Right renal pelvis (tissue), 4 donors: ENCODE measurements around the gene STIM2. TPM values are rescaled to one million over a fixed set of nuclear protein-coding genes. Genes with fewer than 3 reads are reported as not detected.

ENCODE experiments used
- DNase-seq, 4 donors: peaks; one replicate each; pipeline ENCODE4 v3.0.0-alpha.2; 2013; ENCODE audit warnings: low read depth in 4 of 4, low spot score in 3 of 4, missing footprints in 1 of 4
- polyA plus RNA-seq, 4 donors: library from polyadenylated mRNA; unstranded; fragments of 120-200 nt; gene quantifications; one replicate each; pipeline ENCODE4 v1.2.1, GENCODE V29; 2013; ENCODE audit not compliant: insufficient read length in 4 of 4

The STIM2 gene
- polyA plus RNA-seq, 4 donors: 36.4 to 41.2 (median 39.0) TPM

DNA sequence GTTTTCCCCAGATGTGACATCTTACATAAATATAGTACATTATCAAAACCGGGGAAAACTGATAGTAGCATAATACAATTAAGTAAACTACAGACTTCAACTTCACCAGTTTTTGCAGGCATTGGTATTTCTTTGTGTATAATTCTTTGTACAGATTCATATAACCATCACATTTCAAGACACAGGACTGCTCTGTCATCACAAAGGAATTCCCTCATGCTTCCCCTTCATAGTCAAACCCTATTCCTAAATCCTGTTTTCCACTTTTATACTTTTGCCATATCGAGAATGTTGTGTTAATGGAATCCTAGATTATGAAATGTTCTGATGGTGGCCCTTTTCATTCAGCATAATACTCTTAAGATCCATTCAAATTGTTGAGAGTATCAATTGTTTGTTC is 36.0 kb downstream of the STIM2 start:
- DNase-seq: no peak

DNA sequence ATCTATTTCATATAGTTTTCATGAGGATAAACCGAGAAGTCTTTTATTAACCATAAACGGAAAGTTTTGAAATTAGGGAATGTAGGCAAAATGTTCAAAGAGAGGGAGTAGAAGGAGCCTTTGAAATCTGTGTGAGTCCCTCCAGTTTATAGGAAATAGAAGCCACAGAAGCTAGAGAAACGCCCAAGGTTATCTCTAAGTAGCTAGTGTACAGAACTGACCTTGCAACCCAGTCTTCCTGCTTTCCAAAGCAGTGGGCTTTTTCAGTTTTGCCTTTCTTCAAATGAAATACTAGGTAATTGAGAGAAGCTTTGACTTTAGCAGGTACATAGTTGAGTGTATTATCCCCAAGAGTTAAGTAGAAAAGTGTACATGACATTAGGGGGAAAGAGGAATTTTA is 39.4 kb downstream of the STIM2 start:
- DNase-seq: no peak

DNA sequence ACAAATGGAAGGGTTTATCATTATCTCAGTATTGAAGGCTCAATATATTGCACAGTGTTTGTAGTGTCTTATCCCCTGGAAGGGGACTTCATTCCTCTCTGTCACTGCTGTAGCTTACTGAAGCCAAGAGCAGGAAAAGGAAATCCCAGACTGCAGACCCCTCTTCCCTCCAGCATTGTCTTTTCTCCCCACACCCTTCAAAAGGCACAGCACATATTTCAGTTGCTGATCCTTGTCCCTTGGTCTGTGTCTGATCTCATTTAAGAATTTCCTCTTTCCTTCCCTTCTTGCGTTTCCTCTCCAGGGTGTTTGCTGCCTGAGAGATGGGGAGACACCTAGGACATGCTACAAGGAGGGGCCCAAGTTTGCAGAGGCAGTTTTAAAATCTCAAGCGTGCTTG is 40.1 kb downstream of the STIM2 start:
- no peak for DNase-seq

DNA sequence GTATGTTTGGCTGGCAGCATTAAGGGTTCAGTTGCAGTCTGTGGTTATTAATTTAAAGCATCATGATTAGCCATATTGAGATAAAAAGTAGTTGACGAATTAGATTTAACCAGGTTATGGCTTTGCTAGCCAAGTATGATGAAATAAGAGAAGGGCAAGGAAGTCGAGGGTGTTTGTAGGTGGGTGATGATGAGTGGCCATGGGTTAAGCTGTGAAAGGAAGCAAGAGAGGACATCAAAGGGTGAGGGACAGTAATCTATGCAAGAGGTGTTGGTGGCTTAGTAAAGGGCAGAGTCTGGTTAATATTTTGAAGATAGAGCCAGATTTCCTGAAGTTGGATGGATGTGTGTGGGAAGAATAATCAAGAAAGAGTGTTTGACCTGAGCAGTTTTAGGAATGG is 44.5 kb downstream of the STIM2 start:
- DNase-seq: no peak

DNA sequence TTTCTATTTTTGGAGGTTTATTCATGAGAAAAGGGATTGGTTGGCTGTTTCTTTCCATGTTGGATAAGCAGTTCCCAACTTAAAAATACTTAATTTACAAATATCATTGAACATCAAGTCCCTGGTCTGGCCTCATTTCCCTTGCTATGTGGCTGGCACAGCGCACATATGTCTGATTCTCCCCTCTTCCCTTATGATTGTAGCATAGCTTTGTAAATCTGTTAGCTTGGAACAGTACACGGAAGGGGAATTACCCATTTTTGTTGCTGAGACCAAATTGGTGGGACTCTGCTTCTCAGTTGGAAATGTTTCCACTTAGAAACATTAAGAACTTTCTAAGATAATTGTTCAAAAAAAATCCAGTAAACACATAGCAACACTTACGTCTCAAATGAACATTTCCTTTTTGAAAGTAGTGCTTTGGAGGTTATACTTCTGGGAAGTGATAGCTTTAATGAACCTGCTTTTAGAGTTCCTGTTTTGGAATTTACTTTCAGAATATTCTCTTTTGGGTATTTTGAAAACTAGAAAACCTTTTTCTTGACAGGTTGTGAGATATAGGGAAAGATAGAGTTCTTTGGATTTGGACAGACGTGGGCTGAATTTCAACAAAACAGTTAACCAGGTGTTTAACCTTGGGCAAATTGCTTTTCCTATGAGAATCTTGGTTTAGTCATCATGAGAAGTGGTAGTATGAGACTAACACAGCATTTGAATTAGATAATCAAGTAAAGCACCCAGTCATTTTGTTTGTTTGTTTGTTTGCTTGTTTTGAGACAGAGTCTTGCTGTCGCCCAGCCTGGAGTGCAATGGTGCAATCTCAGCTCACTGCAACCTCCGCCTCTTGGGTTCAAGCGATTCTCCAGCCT is 47.3 kb downstream of the STIM2 start:
- no peak for DNase-seq

DNA sequence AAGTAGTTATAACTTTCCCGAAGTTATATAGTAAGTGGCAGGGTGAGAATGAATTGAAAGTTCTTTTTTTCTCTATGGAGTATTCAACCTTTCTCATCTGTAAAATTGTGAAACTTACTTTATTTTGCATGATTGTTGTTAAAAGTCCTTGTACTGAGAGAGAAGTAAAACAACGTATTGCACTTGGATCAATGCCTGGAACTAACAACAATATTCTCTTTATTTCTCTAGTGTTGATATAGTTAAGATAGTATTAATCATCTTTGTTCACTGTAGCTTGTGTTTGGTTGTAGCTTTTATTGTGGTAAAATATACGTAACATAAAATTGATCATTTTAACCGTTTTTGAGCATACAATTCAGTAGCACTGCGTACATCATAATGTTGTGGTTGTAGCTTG is 48.7 kb downstream of the STIM2 start:
- no peak for DNase-seq

DNA sequence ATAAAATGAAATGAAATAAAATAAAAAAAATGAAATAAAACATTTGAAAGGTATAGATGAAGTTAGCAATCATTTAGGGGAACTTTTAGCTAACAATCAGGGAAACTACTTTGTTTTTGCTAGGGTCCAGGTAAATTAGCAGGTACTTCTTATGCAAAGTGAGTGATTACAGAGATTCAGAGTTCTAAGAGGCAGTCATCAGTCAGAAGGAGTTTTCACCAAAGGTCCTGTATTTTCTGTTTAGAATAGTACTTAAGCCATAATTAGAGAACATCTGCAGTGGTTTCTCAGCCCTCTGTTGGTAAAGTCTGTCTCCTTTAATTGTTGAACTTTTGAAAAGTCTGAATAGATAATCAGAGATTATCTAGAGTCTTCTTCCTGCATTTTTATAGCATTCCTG is 50.6 kb downstream of the STIM2 start:
- no peak for DNase-seq

DNA sequence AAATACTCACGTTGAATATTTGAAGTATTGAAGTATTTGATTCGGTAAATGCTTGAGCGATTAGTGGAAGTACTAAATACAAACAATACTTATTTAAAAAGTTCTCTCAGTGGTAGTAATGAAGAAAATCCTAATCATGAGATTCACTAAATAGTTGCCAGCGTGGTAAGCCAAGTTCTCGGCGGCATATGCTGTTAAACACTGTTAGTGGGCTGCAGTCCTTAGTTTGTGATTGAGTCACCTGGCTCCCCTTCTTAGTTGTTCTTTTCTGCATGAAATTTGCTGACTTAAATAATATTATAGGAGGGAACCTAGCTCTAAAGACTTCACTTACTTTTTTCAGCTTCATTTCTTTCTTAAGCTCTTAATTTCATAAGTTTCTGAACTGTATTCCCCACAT is 51.4 kb downstream of the STIM2 start:
- no peak for DNase-seq

DNA sequence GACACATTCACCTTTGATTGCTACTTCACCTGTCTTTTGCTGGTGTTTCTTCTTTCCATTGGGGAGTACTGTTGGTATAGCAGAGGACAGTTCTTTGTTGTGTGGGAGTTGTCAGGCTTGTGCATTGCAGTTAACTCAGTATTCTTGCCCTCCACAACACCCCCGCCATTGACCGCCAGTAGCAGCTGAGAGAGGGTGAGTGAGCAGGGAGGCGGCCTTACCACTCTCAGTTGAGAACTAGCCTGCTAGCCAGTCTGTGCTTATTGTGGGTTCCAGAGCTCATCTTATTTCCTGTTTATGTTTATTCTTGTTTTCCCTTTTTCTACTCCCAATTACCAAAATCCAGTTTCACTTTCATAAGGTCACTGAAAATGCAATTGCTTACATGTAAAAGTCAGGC is 52.2 kb downstream of the STIM2 start:
- no peak for DNase-seq

DNA sequence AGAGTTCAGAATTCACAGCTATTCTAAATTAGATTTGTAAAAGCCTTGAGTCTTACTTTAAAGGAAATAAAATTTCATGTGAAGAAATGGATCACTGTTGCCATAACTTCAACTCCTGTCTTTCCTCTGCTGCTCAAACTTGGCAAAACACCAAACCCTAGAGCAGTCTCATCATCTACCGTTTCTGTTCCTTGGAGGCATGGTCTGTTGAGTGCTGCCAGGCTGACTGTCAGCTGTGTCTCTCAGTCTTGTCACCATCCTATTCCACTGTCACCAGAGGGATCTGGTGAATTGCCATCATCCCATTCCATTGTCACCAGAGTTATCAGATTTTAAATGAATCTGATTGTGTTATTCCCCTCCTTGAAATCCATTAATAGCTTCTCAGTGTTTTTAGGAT is 55.6 kb downstream of the STIM2 start:
- DNase-seq: no peak

DNA sequence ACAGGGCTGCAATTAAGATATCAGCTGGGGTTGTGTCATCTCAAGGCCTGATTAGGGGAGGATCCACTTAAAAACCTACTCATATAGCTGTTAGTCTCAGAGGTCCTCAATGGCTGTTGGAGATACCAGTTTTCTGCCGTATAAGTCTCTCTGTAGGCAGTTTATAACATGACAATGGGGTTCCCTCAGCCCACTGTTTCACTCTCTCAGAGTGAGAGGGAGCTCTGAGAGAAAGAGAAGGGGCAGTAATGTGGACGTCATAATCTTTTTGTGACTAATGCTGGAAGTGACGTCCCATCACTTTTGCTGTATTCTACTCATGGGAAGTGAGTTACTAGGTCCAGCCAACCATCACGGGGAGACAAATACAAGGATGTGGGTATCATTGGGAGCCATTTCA is 70.3 kb downstream of the STIM2 start:
- DNase-seq: no peak

DNA sequence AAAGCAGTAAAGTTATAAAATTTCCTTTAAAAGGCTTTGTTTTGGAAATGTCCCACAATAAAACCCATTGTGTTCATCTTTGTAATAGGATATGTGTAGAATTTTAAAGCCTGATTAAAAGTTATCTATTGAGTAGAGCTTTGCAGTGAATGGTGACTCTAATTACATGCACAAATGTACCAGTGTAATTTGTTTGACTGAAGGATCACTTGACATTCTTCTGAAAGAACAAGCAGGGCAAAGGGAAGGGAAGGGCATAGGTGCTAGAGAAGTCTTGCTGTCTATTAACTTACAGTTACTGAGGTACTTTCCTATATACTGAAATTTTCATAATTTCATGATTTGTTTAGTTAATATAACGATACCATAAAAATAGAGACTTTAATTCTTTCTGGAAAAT is 70.8 kb downstream of the STIM2 start:
- no peak for DNase-seq

DNA sequence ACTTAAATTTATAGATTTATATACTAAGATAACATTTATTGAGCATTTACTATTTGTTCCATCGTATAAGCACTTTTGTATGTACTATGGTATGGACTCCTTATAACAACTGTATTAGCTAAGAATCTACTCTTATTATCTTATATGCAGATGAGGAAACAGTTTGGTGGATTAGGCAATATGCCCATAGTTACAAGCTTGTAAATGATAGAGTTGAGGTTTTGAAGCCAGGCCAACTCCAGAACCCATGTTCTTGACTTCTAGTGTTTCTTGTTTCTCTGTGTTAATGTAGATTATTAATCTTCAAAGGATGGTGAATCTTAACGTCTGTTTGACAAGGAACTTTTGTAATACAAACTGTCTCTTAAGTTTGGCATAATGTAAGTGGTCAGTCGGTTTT is 71.3 kb downstream of the STIM2 start:
- DNase-seq: no peak

DNA sequence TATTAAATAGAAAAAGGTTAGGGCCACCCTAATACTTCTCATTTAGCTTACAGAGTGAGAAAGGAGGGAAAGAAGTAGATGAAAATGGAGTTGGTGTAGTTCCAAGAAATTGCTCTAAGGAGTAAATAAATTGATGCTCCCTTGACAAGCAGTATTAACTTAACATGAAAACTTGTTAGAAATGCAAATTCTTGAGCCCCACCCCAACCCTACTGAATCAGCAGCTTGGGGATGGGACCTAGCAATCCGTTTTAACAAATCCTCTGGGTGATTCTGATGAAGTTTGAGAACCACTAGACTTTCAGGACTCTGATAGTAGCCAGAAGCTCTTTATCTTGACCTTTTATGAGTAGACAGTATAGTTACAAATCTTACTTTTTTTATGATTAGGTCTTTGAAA is 74.8 kb downstream of the STIM2 start:
- DNase-seq: no peak

DNA sequence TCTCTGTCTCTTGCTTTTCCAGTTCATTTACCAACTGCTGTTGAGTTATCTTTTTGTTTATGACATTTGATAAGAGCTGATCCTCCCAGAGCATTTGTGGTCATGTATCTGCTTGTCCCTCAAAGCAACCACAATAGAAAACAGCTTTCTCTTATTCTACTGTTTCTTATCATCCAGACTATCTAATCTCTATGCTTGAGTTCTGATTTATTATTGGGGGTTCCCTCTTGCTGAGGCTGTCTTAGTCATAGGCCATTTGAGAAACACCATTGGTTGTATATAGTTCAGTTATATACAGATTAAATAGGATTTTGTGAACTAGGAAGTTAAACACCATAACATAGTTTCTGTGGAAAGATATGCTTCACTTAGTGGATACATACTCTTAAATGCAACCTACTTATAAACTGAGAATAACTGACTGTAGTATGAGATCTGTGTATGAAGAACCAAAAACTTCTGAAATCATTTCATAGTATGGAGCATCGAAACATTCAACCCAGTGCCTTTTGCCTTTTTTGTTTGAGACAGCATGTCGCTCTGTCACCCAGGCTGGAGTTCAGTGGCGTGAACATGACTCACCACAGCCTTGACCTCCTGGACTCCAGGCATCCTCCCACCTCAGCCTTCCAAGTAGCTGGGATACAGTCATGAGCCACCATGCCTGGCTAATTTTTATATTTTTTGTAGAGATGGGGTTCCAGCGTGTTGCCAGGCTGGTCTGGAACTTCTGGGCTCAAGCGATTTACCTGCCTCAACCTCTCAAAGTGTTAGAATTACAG is 75.8 kb downstream of the STIM2 start:
- DNase-seq: no peak

DNA sequence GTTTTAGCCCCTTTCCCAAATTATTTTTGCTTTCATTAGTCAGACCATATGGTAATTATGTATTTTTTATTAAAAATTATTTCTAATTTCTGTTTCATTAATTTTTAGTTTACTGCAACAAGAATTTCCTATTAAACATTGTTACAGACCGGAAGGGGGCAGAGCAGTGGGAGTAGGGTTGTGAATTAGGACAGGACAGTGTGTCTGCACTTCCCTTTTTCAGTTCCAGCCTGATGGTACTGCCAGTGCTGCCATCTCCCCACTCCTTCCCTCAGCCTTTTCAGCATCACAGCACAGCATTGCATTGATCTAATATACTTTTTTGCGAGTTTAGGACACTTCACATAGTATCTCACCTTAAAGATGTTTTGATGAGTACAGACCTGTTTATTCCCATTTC is 76.5 kb downstream of the STIM2 start:
- DNase-seq: no peak

DNA sequence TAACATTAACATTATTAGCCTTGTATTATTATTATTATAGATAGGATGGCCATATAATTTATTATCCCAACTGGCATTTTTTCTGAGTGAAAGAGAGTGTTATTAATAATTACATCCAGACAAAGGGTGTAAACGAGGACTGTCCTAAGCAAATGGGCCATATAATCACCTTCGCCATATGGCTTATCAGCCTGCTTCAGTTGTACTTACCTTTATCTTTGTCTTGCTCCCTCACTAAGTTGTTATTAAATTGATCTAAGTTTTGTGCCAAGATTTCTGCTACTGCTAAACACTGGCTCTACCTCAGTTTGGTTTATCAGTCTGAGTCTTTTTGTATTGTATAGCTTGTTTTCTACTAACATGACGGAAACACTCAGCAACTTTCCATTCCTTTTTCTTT is 76.9 kb downstream of the STIM2 start:
- DNase-seq: no peak

DNA sequence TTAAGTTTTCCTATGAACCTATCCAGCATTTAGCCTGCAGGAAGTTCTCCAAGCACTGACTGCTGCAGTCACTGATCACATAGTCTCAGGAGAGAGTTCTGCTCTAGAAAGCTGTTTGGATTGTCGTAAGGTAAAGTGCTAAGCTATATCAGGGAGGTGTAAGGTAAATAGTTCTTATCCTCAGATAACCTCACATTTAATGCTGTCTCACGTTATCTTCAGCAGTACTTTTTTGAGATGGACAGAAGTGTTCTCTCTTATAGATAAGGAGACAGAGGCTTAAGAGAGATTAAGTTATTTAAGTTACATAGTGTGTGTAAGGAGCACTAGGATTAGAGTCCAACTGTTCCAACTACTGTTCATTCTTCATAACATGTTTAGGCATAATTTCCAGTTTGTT is 77.9 kb downstream of the STIM2 start:
- no peak for DNase-seq

DNA sequence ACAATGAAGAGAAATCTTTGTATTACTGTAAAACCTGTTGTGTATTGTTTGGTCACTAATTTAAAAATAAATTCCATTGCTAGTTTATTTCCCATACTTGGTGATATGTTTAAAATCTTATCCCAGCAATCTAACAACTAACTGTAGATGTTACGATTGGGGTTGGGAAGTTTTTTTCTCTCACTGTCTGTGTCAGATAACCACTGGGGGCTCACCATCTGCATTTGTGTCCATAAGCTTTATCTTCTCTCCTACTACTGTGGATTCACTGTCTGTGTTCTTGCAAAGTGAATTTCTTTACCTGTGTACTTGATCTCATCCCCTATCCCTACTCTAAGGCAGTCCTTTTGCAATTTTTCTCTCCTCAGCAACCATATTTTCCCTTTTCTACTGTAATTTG is 81.3 kb downstream of the STIM2 start:
- DNase-seq: no peak

DNA sequence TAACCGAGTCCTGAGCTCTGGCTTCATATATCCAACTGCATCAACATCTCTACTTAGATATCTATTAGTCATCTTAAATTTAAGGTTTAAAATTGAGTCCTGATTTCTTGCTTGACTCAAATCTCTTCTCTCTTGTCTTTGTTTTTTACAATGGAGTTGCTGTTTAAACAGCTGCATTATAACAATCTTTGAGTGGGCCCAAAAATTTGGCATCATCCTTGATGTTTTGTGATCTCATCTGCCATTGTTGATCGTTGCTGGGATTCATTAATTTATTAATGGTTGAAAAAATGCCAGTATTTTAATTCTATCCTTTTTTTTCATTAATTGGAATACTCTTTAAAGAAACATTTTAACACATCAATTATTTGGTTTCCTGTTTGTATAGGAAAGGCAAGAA is 82.2 kb downstream of the STIM2 start:
- DNase-seq: no peak

DNA sequence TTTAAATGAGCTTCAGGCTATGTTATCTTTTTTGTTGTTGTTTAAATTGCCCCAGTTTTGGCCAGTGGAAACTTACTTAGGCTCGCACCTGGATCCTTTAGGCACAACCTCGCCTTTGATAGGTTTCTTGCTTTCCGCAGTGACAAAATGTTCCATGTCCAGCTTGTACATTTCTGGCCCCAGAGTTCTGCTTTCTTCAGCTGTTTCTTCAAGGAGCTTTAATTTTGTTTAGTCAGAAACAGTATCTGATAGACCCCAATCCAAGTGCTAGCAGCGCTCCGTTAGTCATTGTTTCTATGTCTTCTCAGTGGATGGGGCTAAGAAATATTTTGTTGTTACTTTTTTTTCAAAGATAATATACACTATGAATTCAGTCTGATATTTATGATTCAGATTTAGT is 82.8 kb downstream of the STIM2 start:
- DNase-seq: no peak

DNA sequence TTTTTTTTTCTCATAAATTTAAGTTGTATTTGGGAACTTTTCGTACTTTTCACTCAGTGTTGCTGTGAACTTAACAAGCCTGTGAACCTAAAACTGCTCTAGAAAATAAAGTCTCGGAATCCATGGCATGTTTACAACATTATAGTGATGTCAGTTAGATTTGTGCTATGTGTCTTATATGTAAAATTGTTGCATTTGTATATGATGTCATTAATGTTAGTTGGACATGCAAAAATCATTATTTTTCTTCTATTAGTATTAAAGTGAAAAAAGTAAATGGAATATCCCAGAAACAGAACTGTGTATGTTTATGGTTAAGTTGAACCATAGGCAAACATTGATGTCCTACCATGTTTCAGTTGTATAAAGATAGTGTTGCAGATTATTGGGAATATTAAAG is 85.2 kb downstream of the STIM2 start:
- no peak for DNase-seq
